H1 (cell line): Measurements from ENCODE around the gene KCNMA1. TPM values are rescaled to one million over a fixed set of nuclear protein-coding genes. Genes with fewer than 3 reads are reported as not detected.

Experiments
- EZH2 ChIP-seq: fragments of 200-600 bp; sonication (generic); IDR thresholded peaks from 2 replicates; pipeline ENCODE4 v1.7.1; 2012; ENCODE audit warnings: low read depth, mild to moderate bottlenecking, moderate library complexity, low read length, inconsistent platforms; ENCODE audit not compliant: severe bottlenecking
- KDM5A ChIP-seq: fragments of 200-600 bp; IDR thresholded peaks from 2 replicates; pipeline ENCODE4 v1.7.1; 2012; ENCODE audit warnings: mild to moderate bottlenecking, low read length, inconsistent platforms, mixed read lengths
- RNF2 ChIP-seq: fragments of 200-900, 300-1000 bp; sonication (generic); IDR thresholded peaks from 2 replicates; pipeline ENCODE4 v1.7.1; 2016; ENCODE audit warnings: borderline replicate concordance, low read depth, mild to moderate bottlenecking, antibody characterized with exemption, low read length; ENCODE audit not compliant: poor library complexity, severe bottlenecking; ENCODE audit errors: missing control alignments
- TAF7 ChIP-seq: optimal IDR thresholded peaks from 2 replicates; pipeline ENCODE3; 2011; ENCODE audit warnings: low read depth, mild to moderate bottlenecking, inconsistent platforms, low read length, moderate library complexity, borderline replicate concordance
- TBP ChIP-seq: IDR thresholded peaks from 2 replicates; pipeline ENCODE4 v1.6.1; 2011; ENCODE audit warnings: low read depth, low read length, improper control_type of control experiment
- TCF12 ChIP-seq: IDR thresholded peaks from 2 replicates; pipeline ENCODE4 v1.6.1; 2011; ENCODE audit warnings: low read depth, mild to moderate bottlenecking, low read length
- polyA plus RNA-seq, 7 experiments: library from polyadenylated mRNA; depleted of rRNA in 3 of 7; stranded (reverse) in 5 of 7; unstranded in 2 of 7; fragments of >200 nt in 5 of 7; fragments of 200-250 nt in 2 of 7; gene quantifications; 1 replicate in 5 of 7; 2 replicates in 1 of 7; 4 replicates in 1 of 7; pipeline versions ENCODE4 v1.2.1 to v1.2.3, GENCODE V29; 2011 to 2013; ENCODE audit warnings: missing spikeins in 2 of 7, mixed read lengths in 2 of 7
- total RNA-seq: library from RNA; stranded (reverse); fragmentation: NEBNext Ultra II Directional; extraction: Animal tissue kit (Norgen Biotek cat#: 25700); gene quantifications from 2 replicates; pipeline ENCODE4 v1.2.1, GENCODE V29; 2021
- TF ChIP-seq, protein P1 (sequence below): fragments of 300-600 bp; sonication (generic); IDR thresholded peaks from 2 replicates; pipeline ENCODE4 v1.7.1; 2012; ENCODE audit warnings: low read length, moderate library complexity, mild to moderate bottlenecking, inconsistent platforms; ENCODE audit not compliant: insufficient replicate concordance

The KCNMA1 gene
- total and polyA plus RNA-seq, 2 of the 8 experiments (the other 6 are each of a cell fraction or from before 2014, with no cell fraction given): 10.2 to 11.1 TPM

DNA sequence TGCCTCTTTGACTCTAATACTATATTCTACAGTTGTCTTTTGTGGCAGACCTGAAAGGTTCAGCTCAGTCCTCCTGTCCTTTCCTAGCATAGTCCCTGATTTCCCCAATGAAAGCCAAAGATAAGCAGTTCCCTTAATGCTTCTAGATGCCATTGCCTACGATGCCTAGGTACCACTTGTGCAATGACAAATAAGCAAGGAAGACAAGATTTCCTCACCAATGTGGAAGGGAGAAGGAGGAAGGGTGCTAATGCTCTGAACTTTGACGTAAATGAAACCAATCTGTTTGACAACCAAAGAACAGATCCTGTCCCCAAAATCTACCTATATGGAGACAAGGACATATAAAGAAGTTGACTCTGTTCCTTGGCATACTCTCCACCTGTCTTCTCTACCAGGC, 393.3 kb downstream of the KCNMA1 start (continued):
- TF ChIP-seq KDM5A: no peak
- no peak for TF ChIP-seq TCF12
- no peak for TF ChIP-seq EZH2
- TF ChIP-seq RNF2: no peak
- TF ChIP-seq, protein P1, sequence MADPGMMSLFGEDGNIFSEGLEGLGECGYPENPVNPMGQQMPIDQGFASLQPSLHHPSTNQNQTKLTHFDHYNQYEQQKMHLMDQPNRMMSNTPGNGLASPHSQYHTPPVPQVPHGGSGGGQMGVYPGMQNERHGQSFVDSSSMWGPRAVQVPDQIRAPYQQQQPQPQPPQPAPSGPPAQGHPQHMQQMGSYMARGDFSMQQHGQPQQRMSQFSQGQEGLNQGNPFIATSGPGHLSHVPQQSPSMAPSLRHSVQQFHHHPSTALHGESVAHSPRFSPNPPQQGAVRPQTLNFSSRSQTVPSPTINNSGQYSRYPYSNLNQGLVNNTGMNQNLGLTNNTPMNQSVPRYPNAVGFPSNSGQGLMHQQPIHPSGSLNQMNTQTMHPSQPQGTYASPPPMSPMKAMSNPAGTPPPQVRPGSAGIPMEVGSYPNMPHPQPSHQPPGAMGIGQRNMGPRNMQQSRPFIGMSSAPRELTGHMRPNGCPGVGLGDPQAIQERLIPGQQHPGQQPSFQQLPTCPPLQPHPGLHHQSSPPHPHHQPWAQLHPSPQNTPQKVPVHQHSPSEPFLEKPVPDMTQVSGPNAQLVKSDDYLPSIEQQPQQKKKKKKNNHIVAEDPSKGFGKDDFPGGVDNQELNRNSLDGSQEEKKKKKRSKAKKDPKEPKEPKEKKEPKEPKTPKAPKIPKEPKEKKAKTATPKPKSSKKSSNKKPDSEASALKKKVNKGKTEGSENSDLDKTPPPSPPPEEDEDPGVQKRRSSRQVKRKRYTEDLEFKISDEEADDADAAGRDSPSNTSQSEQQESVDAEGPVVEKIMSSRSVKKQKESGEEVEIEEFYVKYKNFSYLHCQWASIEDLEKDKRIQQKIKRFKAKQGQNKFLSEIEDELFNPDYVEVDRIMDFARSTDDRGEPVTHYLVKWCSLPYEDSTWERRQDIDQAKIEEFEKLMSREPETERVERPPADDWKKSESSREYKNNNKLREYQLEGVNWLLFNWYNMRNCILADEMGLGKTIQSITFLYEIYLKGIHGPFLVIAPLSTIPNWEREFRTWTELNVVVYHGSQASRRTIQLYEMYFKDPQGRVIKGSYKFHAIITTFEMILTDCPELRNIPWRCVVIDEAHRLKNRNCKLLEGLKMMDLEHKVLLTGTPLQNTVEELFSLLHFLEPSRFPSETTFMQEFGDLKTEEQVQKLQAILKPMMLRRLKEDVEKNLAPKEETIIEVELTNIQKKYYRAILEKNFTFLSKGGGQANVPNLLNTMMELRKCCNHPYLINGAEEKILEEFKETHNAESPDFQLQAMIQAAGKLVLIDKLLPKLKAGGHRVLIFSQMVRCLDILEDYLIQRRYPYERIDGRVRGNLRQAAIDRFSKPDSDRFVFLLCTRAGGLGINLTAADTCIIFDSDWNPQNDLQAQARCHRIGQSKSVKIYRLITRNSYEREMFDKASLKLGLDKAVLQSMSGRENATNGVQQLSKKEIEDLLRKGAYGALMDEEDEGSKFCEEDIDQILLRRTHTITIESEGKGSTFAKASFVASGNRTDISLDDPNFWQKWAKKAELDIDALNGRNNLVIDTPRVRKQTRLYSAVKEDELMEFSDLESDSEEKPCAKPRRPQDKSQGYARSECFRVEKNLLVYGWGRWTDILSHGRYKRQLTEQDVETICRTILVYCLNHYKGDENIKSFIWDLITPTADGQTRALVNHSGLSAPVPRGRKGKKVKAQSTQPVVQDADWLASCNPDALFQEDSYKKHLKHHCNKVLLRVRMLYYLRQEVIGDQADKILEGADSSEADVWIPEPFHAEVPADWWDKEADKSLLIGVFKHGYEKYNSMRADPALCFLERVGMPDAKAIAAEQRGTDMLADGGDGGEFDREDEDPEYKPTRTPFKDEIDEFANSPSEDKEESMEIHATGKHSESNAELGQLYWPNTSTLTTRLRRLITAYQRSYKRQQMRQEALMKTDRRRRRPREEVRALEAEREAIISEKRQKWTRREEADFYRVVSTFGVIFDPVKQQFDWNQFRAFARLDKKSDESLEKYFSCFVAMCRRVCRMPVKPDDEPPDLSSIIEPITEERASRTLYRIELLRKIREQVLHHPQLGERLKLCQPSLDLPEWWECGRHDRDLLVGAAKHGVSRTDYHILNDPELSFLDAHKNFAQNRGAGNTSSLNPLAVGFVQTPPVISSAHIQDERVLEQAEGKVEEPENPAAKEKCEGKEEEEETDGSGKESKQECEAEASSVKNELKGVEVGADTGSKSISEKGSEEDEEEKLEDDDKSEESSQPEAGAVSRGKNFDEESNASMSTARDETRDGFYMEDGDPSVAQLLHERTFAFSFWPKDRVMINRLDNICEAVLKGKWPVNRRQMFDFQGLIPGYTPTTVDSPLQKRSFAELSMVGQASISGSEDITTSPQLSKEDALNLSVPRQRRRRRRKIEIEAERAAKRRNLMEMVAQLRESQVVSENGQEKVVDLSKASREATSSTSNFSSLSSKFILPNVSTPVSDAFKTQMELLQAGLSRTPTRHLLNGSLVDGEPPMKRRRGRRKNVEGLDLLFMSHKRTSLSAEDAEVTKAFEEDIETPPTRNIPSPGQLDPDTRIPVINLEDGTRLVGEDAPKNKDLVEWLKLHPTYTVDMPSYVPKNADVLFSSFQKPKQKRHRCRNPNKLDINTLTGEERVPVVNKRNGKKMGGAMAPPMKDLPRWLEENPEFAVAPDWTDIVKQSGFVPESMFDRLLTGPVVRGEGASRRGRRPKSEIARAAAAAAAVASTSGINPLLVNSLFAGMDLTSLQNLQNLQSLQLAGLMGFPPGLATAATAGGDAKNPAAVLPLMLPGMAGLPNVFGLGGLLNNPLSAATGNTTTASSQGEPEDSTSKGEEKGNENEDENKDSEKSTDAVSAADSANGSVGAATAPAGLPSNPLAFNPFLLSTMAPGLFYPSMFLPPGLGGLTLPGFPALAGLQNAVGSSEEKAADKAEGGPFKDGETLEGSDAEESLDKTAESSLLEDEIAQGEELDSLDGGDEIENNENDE: no peak
- no peak for TF ChIP-seq TBP
- no peak for TF ChIP-seq TAF7
